ENCODE measurements around the gene ID1.
"Not testable (repeated sequence)": the region's sequence is repeated elsewhere in the genome, so short reads cannot be mapped to it uniquely, and the experiment has no call there.

Gene ID1

DNA sequence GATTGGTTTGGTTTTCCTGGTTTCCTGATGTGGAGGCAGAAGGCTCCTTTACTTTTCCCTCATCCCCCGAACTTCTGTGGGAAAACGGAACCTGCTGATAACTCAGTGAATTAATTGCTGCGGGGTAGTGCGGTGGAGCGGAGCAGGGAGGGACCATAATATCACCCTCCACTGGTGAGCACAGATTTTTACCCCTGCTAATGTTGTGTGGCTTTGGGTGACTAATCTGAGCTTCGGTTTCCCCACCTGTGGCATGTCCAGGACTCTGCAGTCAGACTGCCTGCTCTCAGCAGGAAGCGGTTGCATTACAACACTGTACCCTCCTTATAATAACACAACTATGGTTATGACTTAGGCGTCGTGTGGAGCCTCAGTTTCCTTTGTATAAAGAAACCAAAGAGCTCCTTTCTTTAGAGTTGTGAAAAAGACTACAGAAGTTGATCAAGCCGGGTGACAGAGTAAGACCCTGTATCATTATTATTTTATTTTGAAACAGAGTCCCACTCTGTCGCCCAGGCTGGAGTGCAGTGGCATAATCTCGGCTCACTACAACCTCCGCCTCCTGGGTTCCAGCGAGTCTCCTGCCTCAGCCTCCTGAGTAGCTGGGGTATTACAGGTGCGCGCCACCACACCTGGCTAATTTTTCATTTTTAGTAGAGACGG lies 2.2 kb upstream of the ID1 start:
- no peak for DNase-seq

DNA sequence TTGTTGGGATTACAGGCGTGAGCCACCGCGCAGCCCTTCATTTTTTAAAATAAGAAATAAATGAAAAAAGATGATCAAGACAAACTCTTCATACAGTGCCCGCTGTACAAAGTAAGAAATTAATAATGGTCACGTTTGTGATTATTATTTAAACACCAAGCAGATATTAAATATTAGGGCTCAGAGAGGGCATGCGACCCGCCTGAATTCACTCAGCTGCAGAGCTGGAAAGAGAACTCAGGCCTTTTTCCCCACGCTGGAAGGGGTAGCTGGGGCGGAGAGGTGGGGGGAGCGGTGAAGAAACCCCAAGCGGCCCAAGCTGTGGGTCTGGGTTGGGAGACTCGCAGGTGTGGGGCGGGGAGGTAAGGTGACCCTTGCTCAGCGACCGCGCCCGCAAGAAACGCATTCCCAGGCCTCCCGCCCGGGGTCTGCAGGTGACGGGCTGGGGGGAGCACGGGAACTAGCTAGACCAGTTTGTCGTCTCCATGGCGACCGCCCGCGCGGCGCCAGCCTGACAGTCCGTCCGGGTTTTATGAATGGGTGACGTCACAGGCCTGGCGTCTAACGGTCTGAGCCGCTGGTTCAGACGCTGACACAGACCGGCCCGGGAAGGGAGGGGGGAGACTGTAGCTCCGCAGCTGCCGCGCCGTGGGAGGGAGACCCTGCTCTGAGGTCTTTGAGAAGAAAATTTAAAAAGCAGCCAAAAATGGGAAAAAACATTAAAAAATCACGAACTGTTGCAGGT lies 1.1 kb upstream of the ID1 start:
- peak; percentile 99 for DNase-seq

DNA sequence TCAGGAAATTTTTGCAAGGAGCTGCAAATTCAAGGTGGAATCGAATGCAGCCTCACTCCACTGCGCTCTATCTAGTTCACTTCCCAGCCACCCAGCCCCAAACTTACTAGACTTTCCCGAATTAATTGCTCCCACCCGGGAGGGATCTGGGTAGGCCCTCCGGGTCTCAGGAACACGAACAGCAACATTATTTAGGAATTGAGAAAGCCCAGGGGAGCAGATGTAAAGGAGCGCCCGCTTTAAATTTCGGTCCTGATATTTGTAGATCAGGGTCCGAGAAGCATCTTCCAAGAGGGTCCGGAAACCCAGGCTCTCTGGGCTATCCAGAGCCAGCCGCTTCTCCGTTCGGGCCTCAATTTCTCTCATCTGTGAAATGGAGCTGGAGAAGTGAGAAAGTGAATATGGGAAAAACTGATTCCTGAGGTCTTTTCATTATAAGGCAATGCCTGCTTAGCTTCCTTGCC lies 490 bp upstream of the ID1 start:
- DNase-seq, result no peak

DNA sequence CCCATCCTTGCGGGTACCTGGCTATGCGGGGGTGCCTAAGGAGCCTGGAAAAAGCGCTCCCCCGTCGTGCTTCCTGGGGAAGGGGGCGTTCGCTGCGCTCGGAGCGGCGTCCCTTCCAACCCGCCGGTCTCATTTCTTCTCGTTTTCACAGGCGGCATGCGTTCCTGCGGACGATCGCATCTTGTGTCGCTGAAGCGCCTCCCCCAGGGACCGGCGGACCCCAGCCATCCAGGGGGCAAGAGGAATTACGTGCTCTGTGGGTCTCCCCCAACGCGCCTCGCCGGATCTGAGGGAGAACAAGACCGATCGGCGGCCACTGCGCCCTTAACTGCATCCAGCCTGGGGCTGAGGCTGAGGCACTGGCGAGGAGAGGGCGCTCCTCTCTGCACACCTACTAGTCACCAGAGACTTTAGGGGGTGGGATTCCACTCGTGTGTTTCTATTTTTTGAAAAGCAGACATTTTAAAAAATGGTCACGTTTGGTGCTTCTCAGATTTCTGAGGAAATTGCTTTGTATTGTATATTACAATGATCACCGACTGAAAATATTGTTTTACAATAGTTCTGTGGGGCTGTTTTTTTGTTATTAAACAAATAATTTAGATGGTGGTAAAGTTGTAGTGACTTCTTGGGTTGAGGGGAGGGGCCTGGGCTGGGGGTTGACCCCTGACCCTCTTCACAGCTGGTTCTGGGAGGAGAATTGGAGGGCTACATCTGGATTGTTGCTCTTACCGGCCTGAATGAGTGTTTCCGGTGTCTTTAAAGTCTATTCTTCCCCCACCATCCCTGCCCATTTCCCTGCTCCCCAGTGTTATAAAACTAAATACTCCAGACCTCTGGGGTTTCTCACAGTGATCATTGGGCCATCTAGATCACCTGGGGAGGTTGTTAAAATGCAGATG lies 1.1 kb downstream of the ID1 start:
- DNase-seq, result no peak

DNA sequence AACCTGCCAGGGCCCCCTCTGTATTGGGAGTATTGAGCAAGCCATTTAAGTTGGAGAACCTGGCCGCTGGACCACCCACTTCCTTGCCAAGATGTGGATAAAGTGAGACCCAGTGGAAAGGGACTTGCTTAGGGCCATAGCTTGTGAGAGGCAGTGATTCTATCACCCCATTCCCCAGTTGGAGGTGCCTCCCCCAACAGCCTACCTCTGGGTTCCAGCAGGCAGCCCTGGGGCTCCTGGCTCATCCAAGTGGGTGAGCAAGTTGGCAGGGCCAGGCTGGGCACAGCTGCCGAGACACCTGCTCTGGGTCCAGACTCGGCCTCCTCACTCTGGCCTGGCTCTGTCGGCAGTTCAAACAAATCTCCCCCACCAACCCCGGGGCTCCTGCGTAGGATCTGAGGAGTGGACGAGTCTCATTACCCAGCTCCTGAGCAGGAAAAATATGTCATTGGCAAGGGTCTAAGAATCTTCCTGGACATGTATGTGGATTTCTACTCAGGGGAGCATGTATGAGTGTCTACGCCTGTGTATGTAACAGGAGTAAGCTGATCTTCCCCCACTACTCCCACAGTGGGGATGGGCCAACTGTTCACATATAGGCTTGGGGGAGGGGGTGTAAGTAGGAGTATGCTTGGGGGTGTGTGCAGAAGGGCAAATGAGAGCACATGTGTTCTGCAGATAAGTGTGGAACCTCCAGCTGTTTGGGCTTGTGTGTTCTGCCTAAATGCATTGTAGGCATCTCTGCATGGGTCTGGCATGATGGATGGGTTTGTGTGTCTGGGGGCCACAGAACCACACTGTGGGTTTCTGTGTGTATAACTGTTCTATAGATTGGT lies 1.9 kb downstream of the ID1 start:
- peak; percentile 76 for DNase-seq

DNA sequence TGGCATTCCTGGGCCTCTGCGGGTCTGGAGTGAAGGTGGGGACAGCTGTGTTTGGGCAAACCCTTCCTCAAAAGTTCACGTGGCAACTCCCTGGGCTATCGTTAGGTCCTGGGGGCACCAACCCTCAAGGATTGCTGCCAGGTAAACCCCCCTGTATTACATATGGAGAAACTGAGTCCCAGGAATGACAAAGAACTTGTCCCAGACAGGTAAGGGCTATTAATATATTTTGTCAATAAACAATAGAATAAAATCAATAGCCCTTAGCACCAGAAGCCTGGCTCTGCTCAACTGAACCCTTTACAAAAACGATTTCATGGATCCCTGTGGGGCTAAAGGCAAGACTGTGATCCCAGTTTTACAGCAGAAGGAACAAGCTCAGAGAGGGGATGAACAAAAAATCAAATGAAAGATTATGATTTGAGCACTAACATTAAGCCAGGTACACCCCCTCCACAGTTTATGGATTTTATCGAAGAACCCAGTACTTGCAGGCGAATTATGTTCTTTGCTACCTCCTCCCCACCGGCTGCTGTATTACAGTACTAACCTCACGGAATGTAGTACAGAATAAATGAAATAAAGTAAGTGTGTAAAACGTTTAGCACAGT lies 2.7 kb downstream of the ID1 start:
- no peak for DNase-seq

DNA sequence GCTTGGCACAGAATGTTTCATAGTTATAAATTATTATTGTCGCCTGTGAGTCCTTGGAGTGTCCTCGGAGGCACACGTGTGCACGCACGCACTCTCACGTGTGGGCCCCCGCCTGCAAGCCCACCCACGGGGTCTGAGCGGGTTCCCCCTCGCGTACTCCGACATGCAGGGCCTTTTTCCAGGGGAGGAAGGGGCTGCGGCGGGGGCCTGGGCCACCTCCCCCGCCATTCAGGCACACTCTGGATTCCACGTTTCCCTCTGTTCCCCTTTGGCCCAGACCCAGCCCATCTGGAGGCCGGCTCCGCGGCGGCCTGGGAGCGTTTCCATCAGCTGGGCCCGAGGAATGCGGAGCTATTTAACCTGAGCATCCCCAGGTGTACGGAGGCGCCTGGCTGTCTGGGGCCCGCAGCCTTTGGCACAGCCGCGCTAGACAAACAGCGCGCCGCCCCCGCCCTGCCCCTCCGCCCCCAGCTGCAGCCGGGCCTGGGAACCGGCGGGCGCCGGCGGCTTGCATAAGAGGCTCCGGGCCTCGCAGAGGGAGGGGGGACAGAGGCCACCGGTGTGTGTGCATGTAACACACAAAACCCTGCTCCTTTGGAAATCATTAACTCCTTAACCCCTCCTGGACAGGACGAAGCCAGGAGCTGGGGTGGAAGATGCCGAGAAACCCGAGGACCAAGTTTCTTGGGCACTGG lies 3.3 kb downstream of the ID1 start:
- DNase-seq, result peak; percentile 96

DNA sequence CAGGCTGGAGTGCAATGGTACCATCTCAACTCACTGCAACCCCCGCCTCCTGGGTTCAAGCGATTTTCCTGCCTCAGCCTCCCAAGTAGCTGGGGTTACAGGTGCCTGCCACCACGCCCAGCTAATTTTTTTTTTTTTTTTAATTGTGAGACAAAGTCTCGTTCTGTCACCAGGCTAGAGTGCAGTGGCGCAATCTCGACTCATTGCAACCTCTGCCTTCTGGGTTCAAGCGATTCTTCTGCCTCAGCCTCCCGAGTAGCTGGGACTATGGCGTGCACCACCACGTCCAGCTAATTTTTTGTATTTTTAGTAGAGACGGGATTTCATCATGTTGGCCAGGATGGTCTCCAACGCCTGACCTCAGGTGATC lies 7.2 kb downstream of the ID1 start:
- not testable (repeated sequence) for DNase-seq

DNA sequence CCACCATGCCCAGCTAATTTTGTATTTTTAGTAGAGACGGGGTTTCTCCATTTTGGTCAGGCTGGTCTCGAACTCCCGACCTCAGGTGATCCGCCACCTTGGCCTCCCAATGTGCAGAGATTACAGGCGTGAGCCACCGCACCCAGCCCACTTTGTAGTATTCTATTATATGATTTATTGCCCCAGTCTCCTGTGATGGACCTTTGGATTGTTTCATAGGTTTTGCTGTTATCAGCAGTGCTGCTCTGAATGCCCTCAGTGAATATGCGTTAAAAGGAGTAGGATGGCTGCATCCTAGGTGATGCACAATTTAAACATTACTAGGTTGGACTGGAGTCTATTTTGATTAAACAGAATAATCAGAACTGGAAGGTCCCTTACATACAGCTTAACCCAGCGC lies 10.3 kb downstream of the ID1 start:
- no peak for DNase-seq

DNA sequence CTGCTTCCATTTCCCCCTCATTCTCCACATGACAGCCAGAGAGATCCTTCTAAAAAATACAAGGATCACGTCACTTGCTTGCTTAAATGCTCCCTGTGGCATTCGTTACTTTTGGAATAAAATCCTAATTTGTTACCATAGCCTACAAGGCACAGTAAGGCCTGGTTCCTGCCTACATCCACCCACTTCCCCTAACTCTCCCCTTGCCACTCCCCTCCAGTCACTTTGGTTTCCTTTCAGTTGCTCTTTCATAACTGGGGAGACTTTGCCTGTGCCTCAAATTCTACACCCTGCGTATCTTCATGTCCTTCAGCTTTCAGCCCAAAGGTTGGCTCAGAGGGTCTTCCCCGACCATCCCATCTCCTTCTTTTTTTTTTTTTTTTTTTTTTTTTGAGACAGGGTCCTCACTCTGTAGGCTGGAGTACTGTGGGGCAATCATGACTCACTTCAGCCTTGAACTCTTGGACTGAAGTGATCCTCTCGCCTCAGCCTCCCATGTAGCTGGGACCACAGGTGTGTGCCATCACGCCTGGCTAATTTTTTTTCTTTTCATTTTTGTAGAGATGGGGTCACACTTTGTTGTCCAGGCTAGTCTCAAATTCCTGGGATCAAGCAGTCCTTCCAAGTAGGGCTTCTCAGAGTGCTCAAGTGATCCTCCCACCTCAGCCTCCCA lies 12.5 kb downstream of the ID1 start:
- DNase-seq, result no peak

DNA sequence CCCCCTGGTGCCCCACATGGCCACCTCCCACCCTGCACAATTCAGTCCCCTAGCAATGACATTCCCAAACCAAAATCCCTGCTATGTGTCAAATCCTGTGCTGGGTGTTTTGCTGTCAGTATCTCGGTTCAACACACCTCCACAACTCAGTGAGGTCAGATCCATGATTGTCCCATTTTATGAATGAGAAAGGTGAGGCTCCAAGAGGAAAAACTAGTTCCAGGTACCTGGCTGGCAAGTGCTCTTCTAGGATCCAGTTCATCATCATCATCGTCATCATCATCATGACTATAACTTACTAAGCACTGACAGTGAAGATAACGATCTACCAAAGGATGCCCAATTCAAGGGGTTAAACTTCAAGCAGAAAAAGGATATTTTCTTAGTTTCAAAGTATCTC lies 15.2 kb downstream of the ID1 start:
- DNase-seq, result no peak

DNA sequence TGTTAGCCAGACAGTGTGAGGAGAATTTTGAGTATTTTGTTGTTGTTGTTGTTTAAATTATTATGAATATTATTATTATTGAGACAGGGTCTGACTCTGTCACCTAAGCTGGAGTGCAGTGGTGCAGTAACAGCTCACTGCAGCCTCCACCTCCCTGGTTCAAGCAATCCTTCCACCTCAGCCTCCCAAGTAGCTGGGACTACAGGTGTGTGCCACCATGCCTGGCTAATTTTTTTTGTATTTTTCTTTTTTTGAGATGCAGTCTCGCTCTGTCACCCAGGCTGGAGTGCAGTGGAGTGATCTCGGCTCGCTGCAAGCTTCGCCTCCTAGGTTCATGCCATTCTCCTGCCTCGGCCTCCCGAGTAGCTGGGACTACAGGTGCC lies 18.0 kb downstream of the ID1 start:
- not testable (repeated sequence) for DNase-seq

DNA sequence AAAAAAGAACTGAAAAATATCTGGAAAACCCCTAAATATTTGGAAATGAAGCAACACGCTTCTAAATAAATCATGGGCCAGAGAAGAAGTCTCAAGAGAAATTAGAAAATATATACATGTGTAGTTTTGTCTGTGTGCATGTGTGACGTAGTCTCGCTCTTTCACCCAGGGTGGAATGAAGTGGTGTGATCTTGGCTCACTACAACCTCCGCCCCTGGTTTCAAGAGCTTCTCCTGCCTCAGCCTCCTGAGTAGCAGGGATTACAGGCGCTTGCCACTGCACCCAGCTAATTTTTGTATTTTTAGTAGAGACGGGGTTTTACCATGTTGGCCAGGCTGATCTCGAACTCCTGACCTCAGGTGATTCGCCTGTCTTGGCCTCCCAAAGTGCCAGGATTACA lies 21.4 kb downstream of the ID1 start:
- peak; percentile 56 for DNase-seq

DNA sequence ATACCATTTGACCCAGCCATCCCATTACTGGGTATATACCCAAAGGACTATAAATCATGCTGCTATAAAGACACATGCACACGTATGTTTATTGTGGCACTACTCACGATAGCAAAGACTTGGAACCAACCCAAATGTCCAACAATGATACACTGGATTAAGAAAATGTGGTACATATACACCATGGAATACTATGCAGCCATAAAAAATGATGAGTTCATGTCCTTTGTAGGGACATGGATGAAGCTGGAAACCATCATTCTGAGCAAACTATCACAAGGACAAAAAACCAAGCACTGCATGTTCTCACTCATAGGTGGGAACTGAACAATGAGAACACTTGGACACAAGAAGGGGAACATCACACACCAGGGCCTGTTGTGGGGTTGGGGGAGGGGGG lies 23.0 kb downstream of the ID1 start:
- DNase-seq, result not testable (repeated sequence)

DNA sequence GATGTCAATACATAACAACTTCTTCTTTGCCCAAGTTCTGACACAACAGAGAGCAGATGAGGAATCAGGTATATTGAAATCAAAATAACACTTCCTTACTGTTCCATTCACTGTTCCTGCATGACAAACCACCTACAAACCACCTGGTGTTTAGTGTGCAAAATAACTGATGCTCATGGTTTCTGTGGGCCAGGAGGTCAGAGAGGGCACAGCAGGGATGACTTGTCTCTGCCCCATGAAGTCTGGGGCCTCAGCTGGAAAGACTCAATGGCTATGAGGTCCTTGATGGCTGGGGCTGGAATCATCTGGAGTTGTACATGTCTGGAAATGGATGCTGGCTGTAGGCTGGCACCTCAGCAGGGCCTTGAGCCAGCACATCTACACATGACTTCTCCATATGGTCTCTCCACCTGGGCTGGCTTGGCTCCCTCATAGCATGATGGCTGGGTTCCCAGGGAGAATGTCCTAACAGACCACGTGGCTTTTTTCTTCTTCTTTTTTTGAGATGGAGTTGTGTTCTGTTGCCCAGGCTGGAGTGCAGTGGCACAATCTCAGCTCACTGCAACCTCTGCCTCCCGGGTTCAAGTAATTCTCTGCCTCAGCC lies 25.2 kb downstream of the ID1 start:
- DNase-seq, result no peak

DNA sequence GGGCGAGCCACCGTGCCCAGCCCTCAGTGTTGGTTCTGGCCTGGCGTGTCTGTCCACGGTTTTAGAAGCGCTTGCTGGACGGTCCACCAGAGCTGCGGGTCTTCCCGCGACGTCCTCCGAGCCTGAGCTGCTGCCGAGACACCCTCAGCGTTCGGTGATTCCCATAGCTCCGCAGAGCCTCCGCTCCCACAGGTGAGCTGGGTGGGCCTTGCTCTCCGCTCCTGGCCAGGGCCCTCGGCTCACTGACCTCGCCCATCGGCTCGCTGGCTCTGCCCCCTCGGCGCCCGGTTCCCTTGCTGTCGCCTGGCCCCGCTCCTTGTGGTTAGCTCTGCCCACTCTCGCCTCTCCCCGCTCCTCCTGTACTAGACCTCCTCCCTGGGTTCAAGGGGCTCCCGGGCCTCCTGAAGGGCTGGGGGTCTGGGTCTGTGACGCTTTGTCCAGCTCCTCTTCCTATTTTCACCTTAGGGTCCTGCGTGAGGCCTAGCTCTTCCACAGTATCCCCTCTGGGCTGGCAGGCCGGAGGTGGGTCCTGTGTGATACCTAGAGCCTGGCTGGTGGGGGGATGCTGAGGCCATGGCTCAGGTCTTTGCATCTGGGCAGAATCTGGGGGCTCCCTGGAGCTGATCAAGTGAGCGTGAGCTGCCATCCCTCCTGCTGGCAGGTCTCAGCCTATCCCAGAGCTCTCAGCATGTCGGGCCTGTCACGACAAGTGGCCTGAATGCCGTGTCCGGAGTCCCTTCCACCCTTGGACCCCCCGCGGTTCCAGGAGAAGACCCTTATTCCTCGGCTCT lies 27.7 kb downstream of the ID1 start:
- no peak for DNase-seq

DNA sequence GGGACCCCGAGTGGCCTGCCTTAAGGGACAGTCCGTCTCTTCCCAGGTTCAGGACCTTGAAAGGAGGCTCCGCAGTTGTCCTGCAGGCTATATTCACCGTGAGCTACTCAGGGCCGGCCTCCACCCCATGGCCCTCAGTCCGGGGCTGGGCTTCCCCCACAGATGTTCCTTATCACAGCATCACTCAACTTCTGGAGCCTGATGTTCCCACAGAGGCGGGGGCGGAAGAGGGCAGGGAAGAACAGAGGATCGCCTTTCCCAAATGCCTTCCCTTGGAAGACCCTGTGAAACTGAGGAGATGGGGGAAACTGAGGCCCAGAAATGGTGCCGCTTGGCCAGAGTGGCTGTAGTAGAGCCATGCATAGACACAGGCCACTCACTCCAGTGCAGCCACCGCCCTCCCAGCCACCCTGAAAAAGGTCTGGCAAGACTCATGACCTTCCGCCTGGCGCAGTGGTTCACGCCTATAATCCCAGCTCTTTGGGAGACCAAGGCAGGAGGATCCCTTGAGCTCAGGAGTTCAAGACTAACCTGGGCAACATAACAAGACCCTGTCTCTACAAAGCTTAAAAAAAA lies 28.3 kb downstream of the ID1 start:
- no peak for DNase-seq

DNA sequence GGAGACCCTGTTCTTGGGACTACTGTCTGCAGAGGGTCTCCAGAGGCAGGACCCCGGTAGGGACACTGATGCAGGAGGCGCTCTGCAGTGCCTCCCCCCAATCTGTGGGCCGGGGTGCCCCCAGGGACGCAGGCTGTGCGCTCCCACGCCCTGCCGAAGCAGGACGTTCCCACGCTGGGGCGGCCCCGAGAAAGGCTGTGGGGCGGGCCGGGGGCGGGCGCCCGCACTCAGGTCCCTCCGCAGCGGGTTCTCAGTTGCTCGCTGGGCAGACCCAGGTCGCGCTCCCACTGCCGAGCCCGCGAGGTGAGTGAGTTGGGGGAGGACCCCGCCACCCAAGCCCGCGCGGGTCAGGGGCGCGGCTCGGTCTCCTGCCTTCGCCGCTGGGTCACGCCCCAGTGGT lies 32.6 kb downstream of the ID1 start, which contains the start of gene COX4I2:
COX4I2 (plus strand) TSS at position 253 of the 400 bp plus-strand sequence. CDS start 1,106 bp downstream, outside the sequence.
- DNase-seq, result no peak

DNA sequence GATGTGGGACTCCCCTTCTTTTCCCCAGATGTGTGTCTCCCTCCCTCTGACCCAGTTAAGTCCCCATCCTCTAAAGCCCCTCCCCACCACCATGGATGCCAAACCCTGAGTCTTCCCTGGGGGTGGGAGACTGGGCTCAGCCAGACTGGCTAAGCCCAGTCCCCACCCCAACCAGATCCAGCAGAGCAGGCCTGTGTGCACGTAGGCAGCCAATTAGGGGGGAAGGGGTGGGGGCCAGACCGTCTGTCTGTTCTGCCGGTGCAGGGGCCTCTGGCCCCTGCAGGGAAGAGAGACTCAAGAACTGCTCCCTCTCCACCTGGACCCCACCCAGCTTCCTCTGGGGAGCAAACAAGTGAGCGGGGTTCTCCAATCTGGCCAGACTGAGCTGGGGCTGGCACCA lies 33.2 kb downstream of the ID1 start:
- no peak for DNase-seq

Data from DMS79 (cell line).